NCI-H128 (cell line): Measurements from ENCODE around the gene PTPRD.
A peak's percentile ranks its signal among the peaks of the same experiment; 100 is the strongest.

Source experiments
- DNase-seq: peaks from one replicate; lab custom pipeline; 2025; ENCODE audit not compliant: unreplicated experiment; lab: John Stamatoyannopoulos, UW

Gene PTPRD

GRCh38 chr9:8622222-8622802, 1990.5 kb downstream of the PTPRD start:
- DNase-seq = no peak

GRCh38 chr9:8621416-8621815, 1991.4 kb downstream of the PTPRD start:
- DNase-seq = no peak

GRCh38 chr9:8616414-8616813, 1996.4 kb downstream of the PTPRD start:
- no peak for DNase-seq

GRCh38 chr9:8614926-8615440, 1997.8 kb downstream of the PTPRD start:
- peak; percentile 42 for DNase-seq

- DNase-seq = no peak
Observed at GRCh38 chr9:8613346-8613825, 1999.4 kb downstream of the PTPRD start.

GRCh38 chr9:8611153-8611552, 2001.6 kb downstream of the PTPRD start:
- no peak for DNase-seq

GRCh38 chr9:8610256-8610655, 2002.5 kb downstream of the PTPRD start:
- no peak for DNase-seq

- DNase-seq = no peak
Observed at GRCh38 chr9:8605096-8605495, 2007.7 kb downstream of the PTPRD start.

- no peak for DNase-seq
Observed at GRCh38 chr9:8604201-8604600, 2008.6 kb downstream of the PTPRD start.

GRCh38 chr9:8600914-8601680, 2011.7 kb downstream of the PTPRD start:
- no peak for DNase-seq

GRCh38 chr9:8599937-8600336, 2012.9 kb downstream of the PTPRD start:
- DNase-seq = no peak

GRCh38 chr9:8589476-8589875, 2023.3 kb downstream of the PTPRD start:
- no peak for DNase-seq

GRCh38 chr9:8585036-8585435, 2027.8 kb downstream of the PTPRD start:
- no peak for DNase-seq

- no peak for DNase-seq
Observed at GRCh38 chr9:8579661-8580060, 2033.1 kb downstream of the PTPRD start.

- DNase-seq = no peak
Observed at GRCh38 chr9:8576741-8577140, 2036.1 kb downstream of the PTPRD start.

GRCh38 chr9:8574846-8575245, 2038.0 kb downstream of the PTPRD start:
- DNase-seq = no peak

GRCh38 chr9:8572209-8572608, 2040.6 kb downstream of the PTPRD start:
- DNase-seq = no peak

GRCh38 chr9:8571643-8572042, 2041.2 kb downstream of the PTPRD start:
- no peak for DNase-seq

- no peak for DNase-seq
Observed at GRCh38 chr9:8570776-8571175, 2042.0 kb downstream of the PTPRD start.

- DNase-seq = no peak
Observed at GRCh38 chr9:8569823-8570222, 2043.0 kb downstream of the PTPRD start.

GRCh38 chr9:8567963-8568579, 2044.7 kb downstream of the PTPRD start:
- no peak for DNase-seq

GRCh38 chr9:8564960-8565359, 2047.8 kb downstream of the PTPRD start:
- no peak for DNase-seq
